ENCODE results near the gene C6orf58.
"Not testable (repeated sequence)": the region's sequence is repeated elsewhere in the genome, so short reads cannot be mapped to it uniquely, and the experiment has no call there.

C6orf58 gene

GRCh38 chr6:127592964-127593363 is 16.0 kb downstream of the C6orf58 start:
- no peak for DNase-seq

DNA sequence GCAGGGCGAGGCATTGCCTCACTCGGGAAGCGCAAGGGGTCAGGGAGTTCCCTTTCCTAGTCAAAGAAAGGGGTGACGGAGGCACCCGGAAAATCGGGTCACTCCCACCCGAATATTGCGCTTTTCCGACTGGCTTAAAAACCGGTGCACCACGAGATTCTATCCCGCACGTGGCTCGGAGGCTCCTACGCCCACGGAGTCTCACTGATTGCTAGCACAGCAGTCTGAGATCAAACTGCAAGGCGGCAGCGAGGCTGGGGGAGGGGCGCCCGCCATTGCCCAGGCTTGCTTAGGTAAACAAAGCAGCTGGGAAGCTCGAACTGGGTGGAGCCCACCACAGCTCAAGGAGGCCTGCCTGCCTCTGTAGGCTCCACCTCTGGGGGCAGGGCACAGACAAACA is 16.5 kb downstream of the C6orf58 start:
- DNase-seq: not testable (repeated sequence)

DNA sequence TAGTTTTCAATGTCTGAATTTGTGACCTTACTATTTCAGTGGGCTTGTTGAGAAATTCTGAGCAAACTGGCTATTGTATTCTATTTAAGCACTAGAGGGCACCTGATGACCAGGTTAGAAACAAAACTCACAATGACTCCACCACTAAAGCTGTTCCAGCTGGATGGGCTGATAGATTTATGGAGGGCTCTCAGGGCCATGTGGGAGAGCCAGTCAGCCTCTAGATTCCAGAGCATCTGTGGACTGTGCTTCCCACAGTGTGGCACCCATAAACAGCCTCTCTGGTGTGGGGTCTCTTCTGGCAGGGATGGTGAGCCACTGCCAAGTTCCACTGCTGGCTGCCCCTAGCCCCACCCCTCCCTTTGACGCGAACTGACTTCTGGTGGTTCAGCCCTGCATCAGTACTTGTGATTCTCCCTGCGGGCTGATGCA is 29.2 kb downstream of the C6orf58 start:
- no peak for DNase-seq

GRCh38 chr6:127608554-127609270 is 31.7 kb downstream of the C6orf58 start:
- DNase-seq: no peak

GRCh38 chr6:127618729-127619128 is 41.8 kb downstream of the C6orf58 start:
- DNase-seq: no peak

GRCh38 chr6:127630800-127631199 is 53.8 kb downstream of the C6orf58 start:
- no peak for DNase-seq

DNA sequence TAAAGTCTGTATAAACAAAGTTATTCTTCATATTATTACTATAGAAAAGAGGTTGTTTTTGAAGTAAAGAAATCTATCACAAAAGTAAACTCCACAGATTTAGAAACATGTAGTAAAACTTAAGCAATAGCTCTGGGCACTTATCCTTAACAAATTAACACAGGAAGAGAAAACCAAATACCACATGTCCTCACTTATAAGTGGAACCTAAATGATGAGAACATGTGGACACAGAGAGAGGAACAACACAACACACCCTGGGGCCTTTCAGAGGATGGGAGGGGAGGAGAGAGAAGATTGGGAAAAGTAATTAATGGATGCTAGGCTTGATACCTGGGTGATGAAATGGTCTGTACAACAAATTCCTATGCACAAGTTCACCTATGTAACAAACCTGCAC is 57.2 kb downstream of the C6orf58 start:
- DNase-seq: no peak

DNA sequence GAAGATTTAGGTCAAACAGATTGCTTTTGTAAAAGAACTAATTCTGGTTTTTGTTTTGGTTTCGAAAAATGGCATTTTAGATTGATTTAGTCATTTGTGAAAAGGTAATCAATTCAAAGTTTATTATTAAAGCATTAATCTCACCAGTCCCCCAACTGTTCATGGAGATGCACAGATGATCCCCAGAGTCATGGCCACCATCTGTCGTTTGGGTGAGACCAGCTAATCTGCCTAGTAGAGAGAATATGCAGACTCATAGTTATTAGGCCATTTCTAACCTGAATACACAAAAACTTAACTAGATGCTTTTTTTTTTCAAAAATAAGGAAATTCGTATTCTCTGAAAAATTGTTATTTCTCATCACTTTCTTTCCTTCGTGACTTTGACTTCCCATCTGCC is 58.1 kb downstream of the C6orf58 start:
- DNase-seq: no peak

- no peak for DNase-seq
Measured at GRCh38 chr6:127637830-127638409, 60.9 kb downstream of the C6orf58 start.

All from DMS79 treated with DMSO at 0.1 percent for 48 hours (cell line).